Medulla oblongata (tissue), 1 donor: Measurements from ENCODE around the gene CHMP2A.
"Not testable (repeated sequence)": the region's sequence is repeated elsewhere in the genome, so short reads cannot be mapped to it uniquely, and the experiment has no call there.

Experiments
- DNase-seq: peaks from one replicate; pipeline ENCODE4 v3.0.0-alpha.2; 2015; ENCODE audit errors: extremely low spot score

The CHMP2A gene

GRCh38 chr19:58554494-58555368 lies at the start of gene CHMP2A:
CHMP2A (minus strand) TSS chr19:58555105; CDS start chr19:58554212, 893 bp downstream.
- DNase-seq = peak; percentile 97

GRCh38 chr19:58586133-58586765 lies 31.3 kb upstream of the CHMP2A start:
- no peak for DNase-seq

- no peak for DNase-seq
Observed at GRCh38 chr19:58585442-58586132, 30.7 kb upstream of the CHMP2A start.

GRCh38 chr19:58584498-58585441 lies 29.9 kb upstream of the CHMP2A start:
- no peak for DNase-seq

- DNase-seq = no peak
Observed at GRCh38 chr19:58582985-58583384, 28.1 kb upstream of the CHMP2A start.

GRCh38 chr19:58581227-58582141 lies 26.6 kb upstream of the CHMP2A start:
- peak; percentile 88 for DNase-seq

GRCh38 chr19:58579473-58580142 lies 24.7 kb upstream of the CHMP2A start:
- no peak for DNase-seq

- no peak for DNase-seq
Observed at GRCh38 chr19:58578012-58578925, 23.4 kb upstream of the CHMP2A start.

GRCh38 chr19:58577581-58577980 lies 22.7 kb upstream of the CHMP2A start:
- not testable (repeated sequence) for DNase-seq

GRCh38 chr19:58575183-58576041 lies 20.5 kb upstream of the CHMP2A start:
- DNase-seq = peak; percentile 95

GRCh38 chr19:58573658-58574164 lies 18.8 kb upstream of the CHMP2A start:
- DNase-seq = no peak

GRCh38 chr19:58572818-58573657 lies 18.1 kb upstream of the CHMP2A start, which contains the start of gene MZF1:
MZF1 (minus strand) TSS chr19:58573335; CDS start chr19:58571389, 1,946 bp downstream.
- DNase-seq = peak; percentile 100

- no peak for DNase-seq
Observed at GRCh38 chr19:58572026-58572817, 17.3 kb upstream of the CHMP2A start.

- no peak for DNase-seq
Observed at GRCh38 chr19:58571575-58571947, 16.7 kb upstream of the CHMP2A start.

GRCh38 chr19:58570770-58571574 lies 16.1 kb upstream of the CHMP2A start:
- no peak for DNase-seq
